OCI-LY3 (cell line): Measurements from ENCODE around the gene ZNF79.

Experiments
- CTCF ChIP-seq: fragments of 200-600, 300-600 bp; sonication (generic); IDR thresholded peaks from 2 replicates; pipeline ENCODE4 v1.5.1; 2014; ENCODE audit warnings: antibody characterized with exemption, low read length, low read depth
- EZH2phosphoT487 ChIP-seq: fragments of 200-600 bp; shearing (Covaris generic); IDR thresholded peaks from 2 replicates; pipeline ENCODE4 v1.6.1; 2018; ENCODE audit warnings: antibody characterized with exemption, mixed run types, low read depth

- TF ChIP-seq EZH2phosphoT487 = no peak
- TF ChIP-seq CTCF = no peak
Measured at GRCh38 chr9:127403507-127404192, 20.5 kb upstream of the ZNF79 start.
